HG02973 (cell line): ENCODE results near the gene PSMD6.

Experiments
- ATAC-seq: cut with Tn5 transposase; IDR thresholded peaks from one replicate; pipeline ENCODE4 v1.9.1; 2021; ENCODE audit warnings: moderate library complexity; ENCODE audit not compliant: unreplicated experiment

The PSMD6 gene

DNA sequence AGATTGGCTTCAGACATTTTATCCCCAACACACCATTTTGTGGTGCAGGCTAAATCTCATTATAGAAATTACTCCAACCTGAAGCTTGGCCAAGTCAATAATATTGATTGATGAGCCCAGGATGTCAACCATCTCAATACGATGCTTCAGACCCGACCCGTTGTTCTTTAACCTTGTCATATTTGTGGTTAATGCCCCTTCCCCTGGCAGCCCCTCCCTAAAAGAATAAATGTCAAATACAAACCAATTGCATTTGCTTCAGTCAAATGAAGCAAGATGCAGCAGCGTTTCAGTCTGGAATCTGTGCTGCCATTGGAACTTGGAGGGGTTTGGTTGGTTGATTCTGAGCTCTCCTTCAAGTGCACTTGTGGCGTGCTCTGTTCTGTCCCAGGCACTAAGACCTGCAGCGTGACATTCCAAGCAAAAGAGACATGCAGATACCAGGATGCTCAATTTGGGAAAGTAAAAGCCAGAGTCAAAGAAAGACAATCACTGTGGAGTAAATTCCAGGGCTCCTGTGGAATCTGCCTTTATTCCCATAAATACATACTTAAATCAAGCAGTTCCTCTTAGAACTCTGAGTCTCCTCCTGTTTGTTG, 23.8 kb upstream of the PSMD6 start:
- ATAC-seq, result no peak

DNA sequence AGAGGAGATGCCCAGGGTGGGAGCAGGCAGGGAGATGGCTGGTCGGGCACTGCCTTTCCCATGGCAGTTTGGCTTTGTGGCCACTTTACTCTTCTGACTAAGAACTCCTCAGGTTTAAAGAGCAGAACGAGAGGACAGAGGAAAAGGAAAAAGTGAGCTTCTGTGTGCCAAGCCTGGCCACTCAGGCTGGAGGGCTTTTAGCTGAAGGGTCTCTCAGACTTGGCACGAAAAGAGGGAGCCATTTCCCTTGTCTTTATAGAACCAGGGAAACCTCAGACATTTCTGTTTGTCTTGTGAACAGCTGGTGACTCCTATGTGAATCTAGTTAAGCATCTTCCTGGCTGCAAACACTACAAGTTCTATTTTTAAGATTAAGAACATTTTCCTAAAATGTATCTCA, 23.3 kb upstream of the PSMD6 start:
- ATAC-seq, result no peak

DNA sequence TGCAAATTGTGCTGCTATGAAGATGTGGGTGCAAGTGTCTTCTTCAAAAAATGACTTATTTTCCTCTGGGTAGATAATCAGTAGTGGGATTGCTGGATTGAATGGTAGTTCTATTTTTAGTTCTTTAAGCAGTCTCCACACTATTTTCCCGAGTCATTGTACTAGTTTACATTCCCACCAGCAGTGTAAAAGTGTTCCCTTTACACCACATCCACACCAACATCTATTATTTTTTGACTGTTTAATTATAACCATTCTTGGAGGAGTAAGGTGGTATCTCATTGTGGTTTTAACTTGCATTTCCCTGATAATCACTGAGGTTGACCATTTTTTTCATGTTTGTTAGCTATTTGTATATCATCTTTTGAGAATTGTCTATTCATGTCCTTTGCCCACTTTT, 19.7 kb upstream of the PSMD6 start:
- no peak for ATAC-seq

DNA sequence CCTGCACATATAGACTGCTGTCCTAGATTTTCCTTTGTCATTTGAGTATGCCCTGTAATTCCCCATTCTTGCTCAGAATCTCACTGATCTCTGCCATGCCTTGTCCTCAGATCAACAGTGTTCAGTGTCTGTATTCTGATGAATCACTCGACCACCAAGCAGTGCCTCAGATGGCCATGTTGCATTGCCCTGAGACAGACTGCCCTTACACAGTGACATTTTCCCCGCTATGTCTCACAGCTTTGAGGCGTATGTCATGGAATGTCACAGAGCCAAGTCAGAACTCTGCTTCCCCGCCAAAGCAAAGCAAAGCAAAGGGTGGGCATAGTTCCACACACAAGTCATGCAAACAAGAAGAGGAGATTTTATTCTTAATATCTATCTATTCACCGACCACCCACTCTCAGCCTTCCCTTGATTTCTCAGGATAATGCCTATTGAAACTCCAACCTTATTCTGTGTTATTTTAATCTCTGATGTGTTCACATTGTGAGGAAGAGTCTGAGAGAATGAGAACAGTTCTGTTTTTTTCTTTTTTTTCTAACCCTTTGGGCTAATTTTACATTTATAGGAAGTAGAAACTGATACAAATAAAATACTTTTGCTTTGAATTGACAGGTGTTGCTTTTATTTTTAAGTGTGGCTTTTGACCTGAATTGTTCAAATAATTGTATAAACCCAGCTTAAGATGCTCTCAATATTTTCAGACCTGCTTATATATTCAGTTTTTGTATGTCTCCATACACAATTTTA, 16.9 kb upstream of the PSMD6 start:
- ATAC-seq, result no peak

DNA sequence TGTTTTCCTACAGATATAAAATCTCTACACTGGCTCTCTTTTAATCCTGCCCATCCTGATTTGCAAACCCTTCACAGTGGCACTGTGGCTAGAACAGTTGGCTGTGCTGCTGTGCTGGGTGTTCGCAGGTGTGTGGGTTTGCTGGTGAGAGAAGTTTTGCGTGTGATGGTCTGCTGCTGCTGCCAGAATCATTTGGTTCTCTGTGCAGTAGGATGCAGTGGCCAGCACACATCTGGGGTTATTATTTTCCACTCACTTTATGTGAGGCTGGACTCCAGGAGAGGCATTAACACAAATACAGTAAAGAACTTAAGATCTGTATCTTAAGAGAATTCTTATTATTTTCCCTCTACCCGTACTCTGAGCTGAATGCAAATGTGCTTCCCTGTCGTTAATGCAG, 16.0 kb upstream of the PSMD6 start:
- ATAC-seq, result no peak

DNA sequence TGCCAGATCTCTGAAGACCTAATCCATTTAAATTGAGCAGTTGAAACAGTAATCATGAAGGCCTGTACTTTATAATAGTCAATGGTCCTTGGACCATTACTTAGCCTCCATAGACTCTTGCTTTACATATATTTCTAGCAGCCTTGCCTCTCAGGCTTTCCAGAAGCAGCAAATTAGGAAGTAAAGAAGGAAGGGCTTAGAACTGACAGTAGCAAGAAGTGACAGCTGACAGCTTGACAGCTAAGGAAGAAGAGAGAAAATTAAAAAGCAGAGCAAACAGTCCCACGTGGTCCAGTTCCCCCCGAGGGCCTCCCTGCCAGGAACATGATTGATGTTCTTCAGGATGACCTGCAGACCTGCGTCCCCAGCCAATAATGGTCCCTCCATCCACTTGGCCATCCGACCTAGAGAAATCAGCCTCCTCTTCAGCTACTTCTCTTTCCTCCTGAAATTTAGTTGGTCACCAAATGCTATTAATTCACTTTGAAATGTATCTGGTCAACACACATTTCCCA, 15.0 kb upstream of the PSMD6 start:
- no peak for ATAC-seq

DNA sequence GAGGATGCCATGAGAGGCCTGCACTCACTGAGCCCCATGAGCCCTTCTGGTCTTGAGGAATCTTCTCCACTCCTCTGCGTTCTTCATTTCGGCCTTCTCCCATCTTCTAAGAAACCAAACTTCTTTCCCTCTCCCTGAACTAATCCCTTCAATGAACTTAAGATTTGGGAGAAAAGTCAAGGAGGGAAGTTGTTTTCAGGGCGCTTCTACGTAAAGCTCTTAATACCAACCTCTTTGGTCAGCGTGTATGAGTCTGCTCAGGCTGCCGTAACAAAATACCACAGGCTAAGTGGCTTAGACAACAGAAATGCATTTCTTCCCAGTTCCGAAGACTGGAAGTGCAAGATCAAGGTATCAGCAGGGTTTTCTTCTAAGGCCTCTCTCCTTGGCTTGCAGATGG, 13.8 kb upstream of the PSMD6 start:
- no peak for ATAC-seq

DNA sequence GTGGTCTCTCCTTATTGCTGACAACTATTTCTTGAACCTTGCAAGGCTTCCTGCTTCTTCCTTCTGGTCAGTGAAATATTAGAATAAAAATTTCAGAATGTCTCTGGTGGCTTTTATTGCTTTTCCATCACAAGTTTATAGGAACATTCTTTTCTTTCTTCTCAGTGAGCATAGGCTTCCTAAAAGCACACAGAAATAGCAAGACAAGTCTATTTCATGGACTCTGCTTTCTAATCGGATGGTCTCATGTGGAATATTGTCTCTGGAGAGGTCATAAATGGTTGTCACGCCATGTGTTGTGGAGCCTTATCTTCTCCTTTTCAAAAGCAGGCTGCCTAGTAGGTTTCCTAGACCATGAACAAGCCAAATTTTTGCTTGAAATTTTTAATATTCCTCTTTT, 9.8 kb upstream of the PSMD6 start:
- no peak for ATAC-seq

DNA sequence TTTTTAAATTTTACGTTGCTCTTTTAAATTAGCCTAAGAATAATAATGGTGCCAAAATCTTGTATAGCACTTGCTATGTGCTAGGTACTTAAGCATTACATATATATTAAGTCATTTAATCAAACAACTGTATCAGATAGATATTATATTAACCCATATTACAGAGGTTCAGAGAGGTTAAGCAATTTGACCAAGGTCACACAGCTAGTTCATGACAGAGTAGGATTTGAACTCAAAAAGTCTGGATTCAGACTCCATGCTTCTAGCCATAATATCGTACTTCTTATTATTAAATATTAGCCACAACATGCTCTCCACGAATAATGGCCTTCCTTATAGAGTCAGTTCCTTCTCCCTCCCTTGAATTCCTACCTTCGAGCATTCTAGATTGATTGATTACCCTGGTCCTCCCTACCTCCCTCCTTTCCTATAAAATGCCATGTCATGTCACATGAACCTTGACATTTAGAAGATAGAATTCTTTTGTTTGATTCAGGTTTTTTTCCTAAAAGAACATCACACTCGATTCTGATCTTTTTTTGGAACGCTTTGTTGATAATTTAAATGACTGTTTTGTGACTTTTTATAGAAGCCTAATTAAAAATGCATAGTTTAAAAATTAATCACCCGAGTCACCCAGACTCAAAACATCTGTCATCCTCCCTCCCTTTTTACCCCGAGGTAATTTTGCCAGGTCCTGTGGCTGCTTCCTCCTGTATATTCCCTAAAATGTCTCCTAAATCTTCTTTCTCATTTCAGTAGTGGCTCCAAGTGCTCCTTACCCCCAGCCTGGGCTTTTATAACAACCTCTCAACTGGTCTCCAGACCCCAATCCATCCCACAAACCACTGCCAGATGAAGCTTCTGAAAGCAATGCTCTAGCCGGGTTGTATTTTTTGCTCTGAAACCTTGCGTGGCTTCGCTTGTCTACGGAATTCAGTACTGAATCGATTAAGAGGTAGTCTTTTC, 8.5 kb upstream of the PSMD6 start:
- no peak for ATAC-seq

DNA sequence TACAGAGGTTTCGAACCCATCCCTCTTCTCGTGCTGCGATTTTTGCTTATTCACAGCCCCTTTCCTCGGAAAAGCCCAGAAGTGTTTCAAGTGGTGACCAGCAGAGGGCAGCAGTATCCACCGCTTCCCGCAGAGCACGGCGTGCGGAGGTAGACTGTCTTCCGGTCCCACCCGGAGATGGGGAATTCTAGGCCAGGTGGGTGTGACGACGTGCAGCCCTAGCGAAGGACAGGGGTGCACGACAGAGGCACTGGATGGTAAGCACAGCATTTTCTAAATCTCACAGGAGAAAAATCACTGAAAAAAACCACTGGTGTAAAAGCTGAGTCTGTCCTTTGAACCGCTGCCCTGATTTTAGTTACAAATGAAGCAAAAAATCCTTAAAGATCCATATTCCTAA, 7.4 kb upstream of the PSMD6 start:
- peak; percentile 87 for ATAC-seq

DNA sequence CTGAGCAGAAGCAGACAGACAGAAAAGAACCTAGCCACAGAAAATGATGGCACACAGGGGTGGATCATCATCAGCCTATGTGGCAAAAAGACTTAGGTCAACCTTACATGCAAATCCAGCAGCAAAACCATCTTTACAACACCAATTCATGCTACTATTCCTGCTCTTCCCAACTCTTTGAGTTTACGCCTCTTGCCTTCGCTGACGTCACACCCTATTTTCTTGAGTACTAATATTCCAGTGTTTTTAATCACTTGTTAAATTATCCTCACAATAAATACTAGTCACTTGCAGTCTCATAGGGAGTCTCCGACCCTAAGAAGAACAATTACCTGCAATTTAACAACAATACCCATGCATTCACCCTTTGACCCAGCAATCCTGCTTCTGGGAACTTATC, 6.0 kb upstream of the PSMD6 start:
- no peak for ATAC-seq

DNA sequence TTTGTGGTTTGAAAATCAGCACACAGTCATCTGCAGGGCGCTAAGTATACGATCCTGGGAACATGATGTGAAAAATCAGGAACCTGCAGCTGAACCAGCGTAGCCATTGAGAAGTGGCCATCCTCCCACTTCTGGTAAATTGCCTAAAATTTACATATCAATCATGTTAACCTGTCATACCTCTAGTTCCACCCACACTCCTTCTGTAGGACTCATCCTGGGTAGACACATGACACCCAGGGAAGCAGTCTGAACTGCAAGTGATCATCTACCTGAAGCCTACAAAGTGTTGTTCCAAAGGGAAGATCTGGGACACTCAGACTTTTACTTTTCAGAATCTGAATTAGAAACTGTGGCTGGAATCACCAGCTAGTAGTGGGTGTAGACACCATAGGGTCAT, 5.5 kb upstream of the PSMD6 start:
- ATAC-seq, result no peak

DNA sequence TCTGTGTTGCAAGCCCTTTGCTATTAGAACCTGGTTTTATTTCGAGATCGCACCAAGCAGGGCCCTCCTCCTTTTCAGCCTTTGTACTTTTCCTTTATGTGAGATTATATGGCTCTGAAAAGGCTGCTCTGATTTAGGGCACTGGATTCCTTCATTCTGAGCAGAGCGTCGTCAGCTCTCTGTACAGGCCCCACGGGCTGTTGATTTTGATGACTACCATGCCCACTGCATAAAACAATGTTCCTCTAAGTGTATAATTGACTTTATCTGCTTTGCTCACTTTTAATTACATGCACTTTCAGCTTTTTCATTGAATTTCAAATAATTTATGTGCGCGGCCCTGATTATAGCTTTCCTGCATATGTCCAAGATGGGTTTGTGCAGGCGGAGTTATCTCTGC, 4.4 kb upstream of the PSMD6 start:
- ATAC-seq, result no peak

DNA sequence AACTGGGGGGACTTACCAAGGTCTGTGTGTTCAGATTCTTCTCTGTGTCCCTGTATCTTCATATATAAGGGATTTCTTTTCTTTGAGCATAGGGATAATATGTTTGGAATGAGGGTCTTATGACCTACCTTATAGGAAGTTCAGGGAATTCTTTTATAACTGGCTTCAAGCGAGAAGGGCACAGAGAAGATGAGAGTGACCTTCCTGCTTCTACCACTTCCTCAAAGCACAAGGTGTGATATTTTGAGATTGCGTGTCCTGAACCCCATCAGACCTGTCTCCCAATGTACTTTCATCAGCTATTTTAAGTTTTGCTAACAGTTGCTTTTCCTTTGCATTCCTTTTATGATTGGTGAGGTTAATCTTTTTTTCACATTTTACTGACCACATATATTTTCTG, 3.1 kb upstream of the PSMD6 start:
- ATAC-seq, result no peak

DNA sequence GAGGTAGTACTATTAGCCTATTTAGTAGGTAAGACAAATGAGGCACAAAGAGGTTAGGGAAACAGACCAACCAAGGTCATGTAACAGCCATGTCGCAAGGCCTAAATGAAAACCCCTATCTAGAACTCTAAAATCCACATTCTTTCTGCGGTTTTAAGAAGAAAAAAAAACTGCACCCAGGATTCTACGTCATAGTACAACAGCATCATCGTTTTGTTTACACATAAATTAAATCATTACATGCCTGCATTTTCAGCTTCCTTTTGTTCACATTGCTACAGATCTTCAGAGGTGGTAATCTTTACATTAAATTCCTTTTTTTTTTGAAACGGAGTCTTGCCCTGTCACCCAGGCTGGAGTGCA, 548 bp upstream of the PSMD6 start:
- no peak for ATAC-seq

DNA sequence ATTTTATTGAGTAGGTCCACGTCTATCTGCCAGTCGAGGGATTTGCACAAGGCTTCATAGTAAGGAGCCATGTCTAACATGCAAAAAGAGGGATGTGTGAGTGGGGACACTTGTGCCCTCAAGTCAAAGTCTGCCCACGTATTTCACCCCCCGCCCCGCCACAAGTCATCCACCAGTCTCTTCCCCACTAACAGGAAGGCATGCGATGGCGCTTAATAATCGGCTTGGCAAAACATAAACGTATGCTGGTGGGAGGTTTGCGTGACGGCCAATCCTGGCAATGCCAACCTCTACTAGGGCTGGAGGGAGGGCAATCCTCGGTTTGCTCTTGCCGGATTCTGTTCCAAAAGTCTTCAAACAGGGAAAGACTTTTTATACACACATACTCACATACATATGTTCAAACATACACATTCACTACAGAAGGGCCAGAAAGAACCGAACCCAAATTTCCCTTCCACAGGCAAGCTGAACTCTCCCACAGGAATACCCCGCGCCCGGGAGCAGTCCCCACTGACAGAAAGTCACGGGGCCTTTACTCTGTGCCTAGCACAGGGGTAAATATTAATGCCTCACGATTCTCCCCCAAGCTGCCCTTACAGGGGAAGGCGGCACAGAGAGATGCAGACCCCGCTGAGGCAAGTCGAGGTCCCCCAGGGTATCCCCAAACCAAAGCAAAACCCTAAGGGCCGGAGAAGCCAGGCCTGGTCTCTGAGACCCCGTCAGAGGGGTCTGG, 675 bp downstream of the PSMD6 start:
- peak; percentile 7 for ATAC-seq

DNA sequence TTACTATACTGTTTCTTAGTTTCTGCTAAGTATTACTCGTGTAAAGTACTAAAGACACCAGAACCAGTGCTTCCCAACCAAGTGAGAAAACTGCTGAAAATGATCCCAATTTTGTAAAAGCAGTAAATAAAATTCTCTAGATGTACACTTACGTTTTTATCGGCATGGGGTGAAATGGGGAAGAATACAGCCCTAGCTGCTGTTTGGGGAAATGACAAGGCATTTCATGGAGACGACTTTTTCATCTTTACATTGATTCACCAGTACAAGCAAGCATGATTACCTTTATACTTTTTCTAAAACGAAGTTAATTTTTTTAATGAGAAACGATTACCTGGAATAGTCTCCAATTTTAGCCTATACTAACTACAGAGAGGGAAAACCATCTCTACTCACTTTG, 1.4 kb downstream of the PSMD6 start:
- no peak for ATAC-seq

DNA sequence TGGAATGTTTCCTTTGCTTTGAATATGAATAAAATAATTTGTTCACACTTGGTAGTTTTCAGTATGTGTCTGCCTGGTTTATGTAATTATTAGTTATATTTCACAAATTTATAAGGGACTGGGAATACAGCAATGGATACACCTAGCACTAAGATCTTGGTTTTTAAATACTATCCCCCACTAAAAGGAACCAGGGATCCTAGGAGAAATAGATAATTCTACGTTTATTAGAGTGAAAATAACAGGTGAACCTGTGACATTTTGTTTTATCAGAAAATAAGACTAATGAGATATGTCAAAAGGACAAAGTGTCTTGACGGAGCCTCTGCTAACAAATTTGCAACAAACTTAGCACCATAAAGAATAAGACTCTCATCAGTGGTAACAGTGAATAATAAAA, 3.4 kb downstream of the PSMD6 start:
- ATAC-seq, result no peak

DNA sequence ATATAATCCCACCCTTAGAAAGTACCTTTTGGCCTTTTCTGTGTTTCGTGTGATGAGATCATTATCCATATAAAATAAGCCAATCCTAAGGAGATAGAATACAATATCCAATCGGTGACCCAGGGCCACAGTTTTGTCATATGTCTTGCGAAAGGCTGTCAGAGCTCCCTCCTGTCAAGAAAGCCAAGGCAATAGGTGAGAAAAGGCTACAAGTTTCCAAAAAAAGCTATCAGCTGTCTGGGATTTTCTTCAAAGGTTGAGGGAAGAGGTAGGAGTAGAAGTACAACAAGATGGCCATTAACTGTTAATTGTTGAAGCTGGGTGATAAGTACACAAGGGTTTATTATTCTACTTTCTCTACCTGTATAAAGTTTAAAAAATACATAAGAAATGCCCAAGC, 4.0 kb downstream of the PSMD6 start:
- no peak for ATAC-seq

DNA sequence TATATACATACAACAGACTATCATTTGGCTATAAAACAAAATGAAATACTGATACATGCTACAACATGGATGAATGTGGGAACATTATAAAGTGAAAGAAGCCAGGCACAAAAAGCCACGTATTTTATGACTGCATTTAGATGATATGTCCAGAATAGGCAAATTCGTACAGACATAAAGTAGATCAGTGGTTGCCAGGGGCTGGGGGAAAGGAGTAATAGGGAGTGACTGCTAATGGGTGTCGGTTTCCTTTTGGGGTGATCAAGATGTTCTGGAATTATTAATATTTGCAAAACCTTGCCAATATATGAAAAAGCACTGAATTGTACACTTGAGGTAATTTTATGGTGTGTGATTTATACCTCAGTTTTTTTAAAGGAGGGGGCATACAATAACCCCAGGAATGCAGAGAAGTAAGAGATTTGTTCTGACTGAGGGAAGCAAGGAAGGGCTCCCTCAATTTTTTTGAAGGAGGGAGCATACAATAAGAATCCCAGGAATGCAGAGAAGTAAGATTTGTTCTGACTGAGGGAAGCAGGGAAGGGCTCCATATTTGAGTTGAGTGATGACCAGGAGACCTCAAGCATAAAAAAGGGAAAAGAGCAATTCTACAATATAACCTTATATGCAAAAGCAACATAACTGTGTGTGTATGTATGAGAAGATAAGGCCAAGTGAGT, 6.2 kb downstream of the PSMD6 start:
- ATAC-seq, result no peak

DNA sequence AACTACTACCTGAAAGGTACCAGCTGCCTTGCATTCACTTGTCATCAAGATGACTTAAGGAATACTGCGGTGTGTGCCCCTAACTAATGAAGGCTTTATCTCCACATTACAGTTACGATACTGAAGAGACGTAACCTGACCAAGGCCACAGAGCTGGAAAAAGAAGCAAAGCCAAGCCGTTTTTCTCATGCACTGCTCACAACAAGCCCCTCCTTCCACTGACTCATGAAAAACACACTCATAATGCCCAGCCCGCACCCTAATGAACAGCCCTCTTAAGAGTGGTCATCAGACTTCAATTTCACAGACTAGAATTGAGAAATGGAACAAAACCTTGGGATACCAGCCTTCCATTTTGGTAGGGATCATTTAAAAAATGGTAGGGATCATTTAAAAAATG, 11.6 kb downstream of the PSMD6 start:
- no peak for ATAC-seq
